Stimulated activated CD8-positive, alpha-beta memory T cell treated with anti-CD3 and anti-CD28 coated beads, Interleukin-7, amount 100 ng/mL, for 4 hours (primary cell): ENCODE results near the gene CCDC150.
"Not testable (repeated sequence)": the region's sequence is repeated elsewhere in the genome, so short reads cannot be mapped to it uniquely, and the experiment has no call there.

Experiments
- DNase-seq, 2 donors: peaks; one replicate each; pipeline ENCODE4 v3.0.0-alpha.2; 2020; ENCODE audit warnings: low read depth in 2 of 2

The CCDC150 gene

GRCh38 chr2:196639180-196640030, at the start of gene CCDC150:
Gene CCDC150, plus strand, starts transcription at chr2:196639715. Its CDS starts 52 bp downstream, at chr2:196639767.
- DNase-seq: peak; percentile 86 to 89

GRCh38 chr2:196590286-196590685, 49.2 kb upstream of the CCDC150 start:
- DNase-seq: no peak

GRCh38 chr2:196591004-196591403, 48.5 kb upstream of the CCDC150 start:
- DNase-seq: no peak

- no peak for DNase-seq
Observed at GRCh38 chr2:196591621-196592022, 47.9 kb upstream of the CCDC150 start.

GRCh38 chr2:196592331-196592910, 47.1 kb upstream of the CCDC150 start:
- DNase-seq: no peak

GRCh38 chr2:196592911-196593881, 46.3 kb upstream of the CCDC150 start, which contains the start of gene HECW2:
Gene HECW2, minus strand, starts transcription at chr2:196593554.
- DNase-seq: peak in 1 of 2 donors; percentile 1

GRCh38 chr2:196594158-196594557, 45.4 kb upstream of the CCDC150 start:
- no peak for DNase-seq

GRCh38 chr2:196597531-196597930, 42.0 kb upstream of the CCDC150 start:
- DNase-seq: no peak

- DNase-seq: no peak
Observed at GRCh38 chr2:196598412-196598811, 41.1 kb upstream of the CCDC150 start.

- DNase-seq: no peak
Observed at GRCh38 chr2:196598846-196599245, 40.7 kb upstream of the CCDC150 start.

GRCh38 chr2:196601430-196602306, 37.8 kb upstream of the CCDC150 start:
- no peak for DNase-seq

- DNase-seq: no peak
Observed at GRCh38 chr2:196604196-196604595, 35.3 kb upstream of the CCDC150 start.

GRCh38 chr2:196606516-196606915, 33.0 kb upstream of the CCDC150 start:
- DNase-seq: no peak

GRCh38 chr2:196607073-196607472, 32.4 kb upstream of the CCDC150 start:
- no peak for DNase-seq

GRCh38 chr2:196607896-196608295, 31.6 kb upstream of the CCDC150 start:
- not testable (repeated sequence) for DNase-seq

GRCh38 chr2:196609806-196610205, 29.7 kb upstream of the CCDC150 start:
- no peak for DNase-seq

- DNase-seq: no peak
Observed at GRCh38 chr2:196610796-196611195, 28.7 kb upstream of the CCDC150 start.

- no peak for DNase-seq
Observed at GRCh38 chr2:196613302-196613701, 26.2 kb upstream of the CCDC150 start.

GRCh38 chr2:196617430-196617829, 22.1 kb upstream of the CCDC150 start:
- DNase-seq: no peak

GRCh38 chr2:196618661-196619060, 20.9 kb upstream of the CCDC150 start:
- DNase-seq: no peak

GRCh38 chr2:196630531-196630930, 9.0 kb upstream of the CCDC150 start:
- DNase-seq: no peak
